HCT116 (cell line): ENCODE results near the gene MAML2. TPM values are rescaled to one million over a fixed set of nuclear protein-coding genes. Genes with fewer than 3 reads are reported as not detected.

ENCODE experiments used
- ATAC-seq: fragments of 200-7000 bp; cut with Tn5 transposase; 2 replicates; pipeline ENCODE4 v1.9.1; 2020; ENCODE audit warnings: mild to moderate bottlenecking, moderate library complexity
- BruUV-seq: library from RNA; stranded (reverse); fragments of 400-500 nt; replicated peaks from 2 replicates; lab custom pipeline; 2021; lab: Mats Ljungman, UMichigan
- CTCF ChIA-PET: fragments of 300-600 bp; sonication (Branson Sonifier 250); formaldehyde crosslinking; loops from one replicate; lab custom pipeline; 2021; ENCODE audit warnings: antibody characterized with exemption; lab: Charles Lee
- POLR2A ChIA-PET: fragments of 300-600, 350-600 bp; sonication (Branson Sonifier 250); formaldehyde crosslinking; loops from one replicate; lab custom pipeline; 2021; ENCODE audit warnings: antibody characterized with exemption; lab: Charles Lee
- RAD21 ChIA-PET, 2 experiments: fragments of 300-600 bp; sonication (Branson Sonifier 250); formaldehyde crosslinking; loops; one replicate each; lab custom pipeline; 2023; ENCODE audit warnings: low total read pairs in 2 of 2; ENCODE audit not compliant: uncharacterized antibody in 2 of 2, unreplicated experiment in 2 of 2, low non-redundant PET in 1 of 2; lab: Charles Lee
- DNase-seq: peaks from one replicate; pipeline ENCODE4 v3.0.0-alpha.2; 2010; ENCODE audit warnings: low read depth, low spot score
- H2AFZ ChIP-seq: fragments of 200-600 bp; shearing (Covaris generic), sonication (generic); 2 replicates; pipeline ENCODE4 v1.6.1; 2017; ENCODE audit warnings: low read depth, mixed run types, mixed read lengths, antibody characterized with exemption, low read length; ENCODE audit not compliant: poor library complexity, severe bottlenecking
- H3K27ac ChIP-seq: 2 replicates; pipeline ENCODE4 v1.5.1; 2012; ENCODE audit warnings: low read depth, low read length
- H3K27me3 ChIP-seq: fragments of 200-600 bp; sonication (generic); 2 replicates; pipeline ENCODE4 v1.6.1; 2016; ENCODE audit warnings: mixed run types, low read length, mixed read lengths; ENCODE audit not compliant: insufficient read depth
- H3K36me3 ChIP-seq, 2 experiments: fragments of 200-500 bp in 1 of 2; fragments of 200-600 bp in 1 of 2; sonication (Bioruptor generic) in 1 of 2; sonication (generic) in 1 of 2; 2 replicates each; pipeline versions ENCODE4 v1.5.1 to v1.6.1; 2014 to 2016; ENCODE audit warnings: low read length in 2 of 2, inconsistent platforms in 1 of 2, mixed read lengths in 1 of 2, mixed run types in 1 of 2; ENCODE audit not compliant: insufficient read depth in 2 of 2, control insufficient read depth in 1 of 2
- H3K4me1 ChIP-seq, 2 experiments: fragments of 200-600 bp in 1 of 2; sonication (generic) in 1 of 2; 2 replicates each; pipeline versions ENCODE4 v1.5.1 to v1.6.1; 2012 to 2017; ENCODE audit warnings: low read length in 2 of 2, inconsistent platforms in 1 of 2, mild to moderate bottlenecking in 1 of 2, mixed read lengths in 1 of 2, mixed run types in 1 of 2, moderate library complexity in 1 of 2; ENCODE audit not compliant: insufficient read depth in 2 of 2, control insufficient read depth in 1 of 2
- H3K4me2 ChIP-seq: fragments of 200-600 bp; sonication (generic); 2 replicates; pipeline ENCODE4 v1.6.1; 2017; ENCODE audit warnings: mixed run types, low read length, mixed read lengths
- H3K4me3 ChIP-seq, 2 experiments: fragments of 200-600 bp in 1 of 2; sonication (generic) in 1 of 2; replicated peaks in 1 of 2; 2 replicates each; pipeline ENCODE4 v1.5.1; 2011 to 2016; ENCODE audit warnings: low read length in 2 of 2, control low read depth in 1 of 2, low read depth in 1 of 2, mild to moderate bottlenecking in 1 of 2, mixed read lengths in 1 of 2, mixed run types in 1 of 2
- H3K79me2 ChIP-seq: fragments of 200-600 bp; sonication (generic); 2 replicates; pipeline ENCODE4 v1.6.1; 2017; ENCODE audit warnings: mild to moderate bottlenecking, mixed run types, low read length, moderate library complexity, mixed read lengths; ENCODE audit not compliant: insufficient read depth
- H3K9ac ChIP-seq: fragments of 200-600 bp; sonication (generic); 2 replicates; pipeline ENCODE4 v1.6.1; 2016; ENCODE audit warnings: low read length, mixed read lengths
- H3K9me2 ChIP-seq: fragments of 200-600 bp; sonication (generic), shearing (Covaris generic); 2 replicates; pipeline ENCODE4 v1.6.1; 2017; ENCODE audit warnings: mixed run types, mild to moderate bottlenecking, moderate library complexity; ENCODE audit not compliant: insufficient read depth
- H3K9me3 ChIP-seq, 2 experiments: fragments of 200-500 bp in 1 of 2; fragments of 200-600 bp in 1 of 2; sonication (Bioruptor generic) in 1 of 2; sonication (generic) in 1 of 2; 2 replicates each; pipeline ENCODE4 v1.6.1; 2014 to 2017; ENCODE audit warnings: low read length in 2 of 2, mixed read lengths in 2 of 2, inconsistent platforms in 1 of 2, low read depth in 1 of 2, mild to moderate bottlenecking in 1 of 2, mixed run types in 1 of 2, moderate library complexity in 1 of 2; ENCODE audit not compliant: control insufficient read depth in 1 of 2, insufficient read depth in 1 of 2
- H4K20me1 ChIP-seq: fragments of 200-600 bp; sonication (generic), shearing (Covaris generic); 2 replicates; pipeline ENCODE4 v1.6.1; 2017; ENCODE audit warnings: mixed run types, mild to moderate bottlenecking, moderate library complexity; ENCODE audit not compliant: insufficient read depth
- CBX3 ChIP-seq: IDR thresholded peaks from 2 replicates; pipeline ENCODE4 v1.6.1; 2012; ENCODE audit warnings: low read depth
- CEBPB ChIP-seq: IDR thresholded peaks from 2 replicates; pipeline ENCODE4 v1.6.1; 2012; ENCODE audit warnings: low read depth
- EGR1 ChIP-seq: IDR thresholded peaks from 2 replicates; pipeline ENCODE4 v1.6.1; 2012; ENCODE audit warnings: low read depth
- EZH2 ChIP-seq: fragments of 200-600 bp; sonication (generic); IDR thresholded peaks from 2 replicates; pipeline ENCODE4 v1.6.1; 2017; ENCODE audit warnings: antibody characterized with exemption, mixed run types
- EZH2phosphoT487 ChIP-seq: fragments of 200-600 bp; IDR thresholded peaks from 2 replicates; pipeline ENCODE4 v1.6.1; 2018; ENCODE audit warnings: antibody characterized with exemption, borderline replicate concordance
- JUND ChIP-seq: IDR thresholded peaks from 2 replicates; pipeline ENCODE4 v1.6.1; 2012
- POLR2A ChIP-seq: IDR thresholded peaks from 2 replicates; pipeline ENCODE4 v1.7.0; 2011; ENCODE audit warnings: borderline replicate concordance; ENCODE audit not compliant: insufficient read depth, insufficient read length; ENCODE audit errors: extremely low read depth
- RAD21 ChIP-seq: IDR thresholded peaks from 2 replicates; pipeline ENCODE4 v1.6.1; 2012; ENCODE audit warnings: low read depth, mild to moderate bottlenecking
- SRF ChIP-seq: IDR thresholded peaks from 2 replicates; pipeline ENCODE4 v1.6.1; 2012; ENCODE audit warnings: low read depth
- TCF7L2 ChIP-seq: IDR thresholded peaks from 2 replicates; pipeline ENCODE4 v1.7.0; 2011; ENCODE audit warnings: borderline replicate concordance, inconsistent platforms; ENCODE audit not compliant: insufficient read depth, insufficient read length; ENCODE audit errors: extremely low read depth
- ZFX ChIP-seq: fragments of 450-650 bp; IDR thresholded peaks from 2 replicates; pipeline ENCODE4 v1.6.1; 2017
- intact Hi-C: fragments of 100-400 bp; cut with micrococcal nuclease; formaldehyde crosslinking; loops from 2 replicates; pipeline ENCODE4 v1.10.0; 2022
- total RNA-seq: library from RNA; stranded (reverse); gene quantifications from one replicate; pipeline ENCODE4 v1.2.1, GENCODE V29; 2021; ENCODE audit not compliant: unreplicated experiment
- TF ChIP-seq, protein P1 (sequence below): IDR thresholded peaks from 2 replicates; pipeline ENCODE4 v1.6.1; 2012; ENCODE audit warnings: low read depth
- TF ChIP-seq, protein P2 (sequence below): IDR thresholded peaks from 2 replicates; pipeline ENCODE4 v1.6.1; 2012
- TF ChIP-seq, protein P3 (sequence below): IDR thresholded peaks from 2 replicates; pipeline ENCODE4 v1.6.1; 2012
- TF ChIP-seq, protein P4 (sequence below): IDR thresholded peaks from 2 replicates; pipeline ENCODE4 v1.6.1; 2011; ENCODE audit warnings: mild to moderate bottlenecking, low read length, moderate library complexity; ENCODE audit not compliant: insufficient replicate concordance; ENCODE audit errors: extremely low read depth

The MAML2 gene
- total RNA-seq, 1 experiment from 2014 or later: 2.6 TPM

DNA sequence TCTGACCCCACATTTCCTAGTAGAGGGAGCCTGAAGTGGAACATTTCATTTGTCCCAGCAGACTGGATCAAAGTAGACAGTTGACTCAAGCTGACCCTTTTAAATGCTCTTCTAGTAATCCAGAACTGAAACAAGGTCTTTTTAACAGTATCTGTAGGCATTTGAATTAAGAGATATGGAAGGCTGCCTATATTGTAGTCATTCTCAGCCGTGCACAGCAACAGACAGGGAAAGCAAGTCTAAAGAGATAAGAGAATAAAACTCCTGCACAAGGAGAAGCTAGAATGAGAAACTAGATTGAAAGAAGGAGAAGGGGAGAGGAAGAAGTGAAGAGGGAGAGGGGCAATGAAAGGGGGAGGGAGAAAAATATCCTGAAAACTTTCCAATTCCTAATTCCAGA is 238.5 kb downstream of the MAML2 start:
- H3K79me2 ChIP-seq: no peaks in the 10 kb centered on the region
- H2AFZ ChIP-seq: no peak overlapping the region
- ChIA-PET POLR2A (no interaction called here), CTCF (no interaction called here), RAD21 (no interaction called here)
- no peak overlapping the region for H3K27ac ChIP-seq
- no peak overlapping the region for H3K4me3 ChIP-seq
- ATAC-seq (no peak), DNase-seq (no peak)
- H4K20me1 ChIP-seq: no peaks in the 10 kb centered on the region
- intact Hi-C loops: no loop called here
- H3K4me1 ChIP-seq: peaks cover 0 to 5% of the 10 kb centered on the region in 2 experiments; a peak in 1 of 4 replicates
- no peak for TF ChIP-seq EZH2phosphoT487
- TF ChIP-seq, protein P1, sequence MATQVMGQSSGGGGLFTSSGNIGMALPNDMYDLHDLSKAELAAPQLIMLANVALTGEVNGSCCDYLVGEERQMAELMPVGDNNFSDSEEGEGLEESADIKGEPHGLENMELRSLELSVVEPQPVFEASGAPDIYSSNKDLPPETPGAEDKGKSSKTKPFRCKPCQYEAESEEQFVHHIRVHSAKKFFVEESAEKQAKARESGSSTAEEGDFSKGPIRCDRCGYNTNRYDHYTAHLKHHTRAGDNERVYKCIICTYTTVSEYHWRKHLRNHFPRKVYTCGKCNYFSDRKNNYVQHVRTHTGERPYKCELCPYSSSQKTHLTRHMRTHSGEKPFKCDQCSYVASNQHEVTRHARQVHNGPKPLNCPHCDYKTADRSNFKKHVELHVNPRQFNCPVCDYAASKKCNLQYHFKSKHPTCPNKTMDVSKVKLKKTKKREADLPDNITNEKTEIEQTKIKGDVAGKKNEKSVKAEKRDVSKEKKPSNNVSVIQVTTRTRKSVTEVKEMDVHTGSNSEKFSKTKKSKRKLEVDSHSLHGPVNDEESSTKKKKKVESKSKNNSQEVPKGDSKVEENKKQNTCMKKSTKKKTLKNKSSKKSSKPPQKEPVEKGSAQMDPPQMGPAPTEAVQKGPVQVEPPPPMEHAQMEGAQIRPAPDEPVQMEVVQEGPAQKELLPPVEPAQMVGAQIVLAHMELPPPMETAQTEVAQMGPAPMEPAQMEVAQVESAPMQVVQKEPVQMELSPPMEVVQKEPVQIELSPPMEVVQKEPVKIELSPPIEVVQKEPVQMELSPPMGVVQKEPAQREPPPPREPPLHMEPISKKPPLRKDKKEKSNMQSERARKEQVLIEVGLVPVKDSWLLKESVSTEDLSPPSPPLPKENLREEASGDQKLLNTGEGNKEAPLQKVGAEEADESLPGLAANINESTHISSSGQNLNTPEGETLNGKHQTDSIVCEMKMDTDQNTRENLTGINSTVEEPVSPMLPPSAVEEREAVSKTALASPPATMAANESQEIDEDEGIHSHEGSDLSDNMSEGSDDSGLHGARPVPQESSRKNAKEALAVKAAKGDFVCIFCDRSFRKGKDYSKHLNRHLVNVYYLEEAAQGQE: no peak
- TF ChIP-seq CEBPB: no peak
- TF ChIP-seq TCF7L2: no peak
- no peak for TF ChIP-seq POLR2A
- TF ChIP-seq, protein P2, sequence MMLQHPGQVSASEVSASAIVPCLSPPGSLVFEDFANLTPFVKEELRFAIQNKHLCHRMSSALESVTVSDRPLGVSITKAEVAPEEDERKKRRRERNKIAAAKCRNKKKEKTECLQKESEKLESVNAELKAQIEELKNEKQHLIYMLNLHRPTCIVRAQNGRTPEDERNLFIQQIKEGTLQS: no peak
- TF ChIP-seq ZFX: no peak
- no peak for TF ChIP-seq EGR1
- TF ChIP-seq RAD21: no peak
- no peak for TF ChIP-seq SRF
- TF ChIP-seq CBX3: no peak
- TF ChIP-seq JUND: no peak
- TF ChIP-seq, protein P3, sequence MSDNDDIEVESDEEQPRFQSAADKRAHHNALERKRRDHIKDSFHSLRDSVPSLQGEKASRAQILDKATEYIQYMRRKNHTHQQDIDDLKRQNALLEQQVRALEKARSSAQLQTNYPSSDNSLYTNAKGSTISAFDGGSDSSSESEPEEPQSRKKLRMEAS: no peak
- TF ChIP-seq, protein P4, sequence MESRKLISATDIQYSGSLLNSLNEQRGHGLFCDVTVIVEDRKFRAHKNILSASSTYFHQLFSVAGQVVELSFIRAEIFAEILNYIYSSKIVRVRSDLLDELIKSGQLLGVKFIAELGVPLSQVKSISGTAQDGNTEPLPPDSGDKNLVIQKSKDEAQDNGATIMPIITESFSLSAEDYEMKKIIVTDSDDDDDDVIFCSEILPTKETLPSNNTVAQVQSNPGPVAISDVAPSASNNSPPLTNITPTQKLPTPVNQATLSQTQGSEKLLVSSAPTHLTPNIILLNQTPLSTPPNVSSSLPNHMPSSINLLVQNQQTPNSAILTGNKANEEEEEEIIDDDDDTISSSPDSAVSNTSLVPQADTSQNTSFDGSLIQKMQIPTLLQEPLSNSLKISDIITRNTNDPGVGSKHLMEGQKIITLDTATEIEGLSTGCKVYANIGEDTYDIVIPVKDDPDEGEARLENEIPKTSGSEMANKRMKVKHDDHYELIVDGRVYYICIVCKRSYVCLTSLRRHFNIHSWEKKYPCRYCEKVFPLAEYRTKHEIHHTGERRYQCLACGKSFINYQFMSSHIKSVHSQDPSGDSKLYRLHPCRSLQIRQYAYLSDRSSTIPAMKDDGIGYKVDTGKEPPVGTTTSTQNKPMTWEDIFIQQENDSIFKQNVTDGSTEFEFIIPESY: no peak
- no peak for TF ChIP-seq EZH2
- BruUV-seq: no TSS peak
- H3K27me3 ChIP-seq: no peaks in the 10 kb centered on the region
- H3K9me3 ChIP-seq: no peaks in the 10 kb centered on the region
- no peak overlapping the region for H3K9ac ChIP-seq
- no peak overlapping the region for H3K4me2 ChIP-seq
- H3K9me2 ChIP-seq: no peaks in the 10 kb centered on the region
- no peaks in the 10 kb centered on the region for H3K36me3 ChIP-seq
